NK-92 treated with Interleukin-12 subunit alpha and Interleukin-12 subunit beta, amount 100 ng/mL, for 24 hours (cell line): Measurements from ENCODE around the gene C6orf47.

ENCODE experiments used
- DNase-seq: peaks from one replicate; lab custom pipeline; 2025; lab: John Stamatoyannopoulos, UW

The C6orf47 gene

GRCh38 chr6:31636698-31637596 is 23.6 kb downstream of the C6orf47 start:
- no peak for DNase-seq

DNA sequence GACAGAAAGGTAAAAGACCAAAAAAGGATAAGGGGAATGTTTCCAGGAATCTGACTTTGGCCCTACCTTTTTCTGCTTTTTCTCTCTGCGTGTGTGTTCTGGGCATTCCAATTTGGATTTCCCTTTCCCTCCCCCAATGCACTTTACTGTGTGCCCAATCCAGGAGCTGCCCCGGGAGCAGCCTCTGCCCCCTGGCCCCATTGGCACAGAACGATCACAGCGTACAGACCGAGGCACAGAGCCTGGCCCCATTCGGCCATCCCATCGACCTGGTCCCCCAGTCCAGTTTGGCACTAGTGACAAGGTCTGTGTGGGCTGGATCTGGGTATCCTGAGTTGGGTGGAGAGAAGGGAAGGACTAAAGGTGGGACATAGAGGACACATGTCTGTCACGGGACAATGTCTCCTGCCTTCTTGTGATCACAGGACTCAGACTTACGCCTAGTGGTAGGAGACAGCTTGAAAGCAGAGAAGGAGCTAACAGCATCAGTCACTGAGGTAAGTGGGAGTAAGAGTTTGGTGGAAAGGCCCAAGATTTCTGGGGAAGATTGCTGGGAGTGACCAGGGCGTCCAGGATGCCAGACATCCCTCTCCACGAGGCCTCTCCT is 25.5 kb downstream of the C6orf47 start:
- DNase-seq, result no peak

DNA sequence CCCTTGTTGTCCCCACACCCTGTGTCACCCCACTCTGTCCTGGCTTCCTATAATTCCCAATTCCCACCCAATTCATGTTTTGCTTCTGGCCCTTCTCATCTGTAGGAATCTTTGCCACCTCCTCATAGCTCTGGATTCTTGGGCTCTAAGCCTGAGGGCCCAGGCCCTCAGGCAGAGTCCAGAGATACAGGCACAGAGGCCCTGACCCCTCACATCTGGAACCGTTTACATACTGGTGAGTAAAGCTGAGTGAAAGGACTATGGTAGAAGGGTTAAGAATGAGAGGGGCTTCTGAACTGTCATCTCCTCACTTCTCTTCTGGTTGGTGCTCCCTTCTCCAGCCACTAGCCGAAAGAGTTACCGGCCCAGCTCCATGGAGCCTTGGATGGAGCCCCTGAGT is 26.4 kb downstream of the C6orf47 start:
- DNase-seq, result no peak

- DNase-seq, result no peak
Observed at GRCh38 chr6:31633447-31633846, 27.1 kb downstream of the C6orf47 start.

- no peak for DNase-seq
Observed at GRCh38 chr6:31632279-31632946, 28.2 kb downstream of the C6orf47 start.

DNA sequence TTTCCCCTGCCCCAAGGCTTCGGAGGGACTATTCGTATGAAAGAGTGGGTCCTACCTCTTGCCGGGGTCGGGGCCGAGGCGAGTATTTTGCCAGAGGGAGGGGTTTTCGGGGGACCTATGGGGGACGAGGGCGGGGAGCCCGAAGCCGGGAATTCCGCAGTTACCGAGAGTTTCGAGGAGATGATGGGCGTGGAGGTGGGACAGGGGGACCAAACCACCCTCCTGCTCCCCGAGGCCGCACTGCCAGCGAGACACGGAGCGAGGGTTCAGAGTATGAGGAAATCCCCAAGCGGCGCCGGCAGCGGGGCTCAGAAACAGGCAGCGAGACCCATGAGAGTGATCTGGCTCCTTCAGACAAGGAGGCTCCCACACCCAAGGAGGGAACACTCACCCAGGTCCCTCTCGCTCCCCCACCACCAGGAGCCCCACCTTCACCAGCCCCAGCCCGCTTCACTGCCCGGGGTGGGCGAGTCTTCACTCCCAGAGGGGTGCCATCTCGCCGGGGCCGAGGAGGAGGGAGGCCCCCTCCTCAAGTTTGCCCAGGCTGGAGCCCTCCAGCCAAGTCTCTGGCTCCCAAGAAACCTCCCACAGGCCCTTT is 28.8 kb downstream of the C6orf47 start:
- DNase-seq, result no peak

DNA sequence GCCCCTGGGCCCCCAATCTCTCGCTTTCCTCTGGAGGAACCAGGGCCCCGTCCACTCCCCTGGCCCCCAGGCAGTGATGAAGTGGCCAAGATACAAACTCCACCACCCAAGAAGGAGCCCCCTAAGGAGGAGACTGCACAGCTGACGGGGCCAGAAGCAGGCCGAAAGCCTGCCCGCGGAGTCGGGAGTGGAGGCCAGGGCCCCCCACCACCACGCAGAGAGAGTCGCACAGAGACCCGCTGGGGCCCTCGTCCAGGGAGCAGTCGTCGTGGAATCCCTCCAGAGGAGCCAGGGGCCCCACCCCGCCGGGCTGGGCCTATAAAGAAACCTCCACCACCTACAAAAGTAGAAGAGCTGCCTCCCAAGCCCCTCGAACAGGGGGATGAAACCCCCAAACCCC is 29.4 kb downstream of the C6orf47 start:
- no peak for DNase-seq

DNA sequence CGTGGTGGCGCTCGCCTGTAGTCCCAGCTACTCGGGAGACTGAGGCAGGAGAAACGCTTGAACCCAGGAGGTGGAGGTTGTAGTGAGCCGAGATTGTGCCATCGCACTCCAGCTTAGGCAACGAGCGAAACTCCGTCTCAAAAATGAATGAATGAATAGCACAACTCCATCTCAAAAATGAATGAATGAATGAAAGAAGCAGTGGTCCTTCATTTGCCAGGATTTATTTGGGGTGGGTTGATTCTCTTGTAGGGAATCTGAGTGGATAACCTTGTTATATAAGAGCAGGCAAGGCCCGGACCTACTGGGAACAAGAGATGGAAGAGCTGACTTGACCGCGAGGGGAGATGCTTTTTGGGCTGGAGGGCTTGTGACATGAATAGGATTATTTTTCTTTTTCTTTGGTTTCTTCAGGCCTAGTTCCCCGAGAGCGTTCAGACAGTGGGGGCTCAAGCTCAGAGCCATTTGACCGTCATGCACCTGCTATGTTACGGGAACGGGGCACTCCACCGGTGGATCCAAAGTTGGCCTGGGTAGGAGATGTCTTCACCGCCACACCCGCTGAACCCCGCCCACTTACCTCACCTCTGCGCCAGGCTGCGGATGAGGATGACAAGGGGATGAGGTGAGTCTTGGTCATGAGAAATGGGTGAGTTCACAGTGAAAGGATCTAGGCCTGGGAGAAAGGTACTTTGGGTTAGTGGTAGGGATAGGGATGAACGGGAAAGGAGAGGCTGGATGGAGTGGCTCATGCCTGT is 30.2 kb downstream of the C6orf47 start:
- DNase-seq, result no peak

DNA sequence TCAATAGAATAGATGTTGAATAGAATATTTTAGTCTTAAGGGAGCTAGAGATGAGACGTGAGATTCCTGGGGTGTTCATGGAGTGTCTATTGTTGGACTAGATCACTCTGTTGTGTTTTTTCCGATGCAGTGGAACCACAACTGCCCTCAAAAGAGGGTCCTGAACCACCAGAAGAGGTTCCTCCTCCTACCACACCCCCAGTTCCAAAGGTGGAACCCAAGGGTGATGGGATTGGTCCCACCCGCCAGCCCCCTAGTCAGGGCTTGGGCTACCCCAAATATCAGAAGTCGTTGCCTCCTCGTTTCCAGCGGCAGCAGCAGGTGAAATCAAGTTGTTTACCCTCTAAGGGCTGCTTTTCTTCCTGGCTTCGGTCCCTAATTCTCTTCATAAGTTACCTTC is 31.6 kb downstream of the C6orf47 start:
- no peak for DNase-seq

DNA sequence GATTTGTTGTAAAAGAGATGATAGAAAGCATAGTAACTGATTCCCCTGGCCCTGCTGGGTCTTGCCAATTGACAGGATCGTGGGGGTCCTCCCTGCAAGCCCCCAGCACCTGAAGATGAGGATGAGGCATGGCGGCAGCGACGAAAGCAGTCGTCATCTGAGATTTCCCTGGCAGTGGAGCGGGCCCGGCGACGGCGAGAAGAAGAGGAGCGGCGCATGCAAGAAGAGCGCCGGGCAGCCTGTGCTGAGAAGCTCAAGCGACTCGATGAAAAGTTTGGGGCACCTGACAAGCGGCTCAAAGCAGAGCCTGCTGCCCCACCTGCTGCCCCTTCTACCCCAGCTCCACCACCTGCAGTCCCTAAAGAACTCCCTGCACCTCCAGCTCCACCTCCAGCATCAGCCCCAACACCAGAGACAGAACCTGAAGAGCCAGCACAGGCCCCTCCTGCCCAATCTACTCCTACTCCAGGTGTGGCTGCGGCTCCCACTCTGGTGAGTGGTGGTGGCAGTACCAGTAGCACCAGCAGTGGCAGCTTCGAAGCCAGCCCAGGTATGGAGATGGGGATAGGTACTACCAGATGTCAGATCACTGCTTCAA is 32.8 kb downstream of the C6orf47 start:
- DNase-seq, result no peak

DNA sequence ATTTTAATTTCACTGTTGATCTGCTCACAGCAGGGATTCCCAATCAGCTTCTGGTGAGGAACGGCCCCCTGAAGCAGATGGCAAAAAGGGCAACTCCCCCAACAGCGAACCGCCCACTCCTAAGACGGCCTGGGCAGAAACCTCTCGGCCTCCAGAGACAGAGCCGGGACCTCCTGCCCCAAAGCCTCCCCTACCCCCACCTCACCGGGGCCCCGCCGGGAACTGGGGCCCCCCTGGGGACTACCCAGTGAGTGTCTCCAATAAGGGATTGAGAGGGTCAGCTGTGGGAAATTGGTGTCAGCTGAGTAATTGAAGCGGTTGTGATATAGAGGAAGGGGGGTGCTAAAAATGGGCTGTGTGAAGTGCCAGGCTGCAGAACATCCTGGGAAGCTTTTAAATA is 33.6 kb downstream of the C6orf47 start:
- DNase-seq, result no peak

DNA sequence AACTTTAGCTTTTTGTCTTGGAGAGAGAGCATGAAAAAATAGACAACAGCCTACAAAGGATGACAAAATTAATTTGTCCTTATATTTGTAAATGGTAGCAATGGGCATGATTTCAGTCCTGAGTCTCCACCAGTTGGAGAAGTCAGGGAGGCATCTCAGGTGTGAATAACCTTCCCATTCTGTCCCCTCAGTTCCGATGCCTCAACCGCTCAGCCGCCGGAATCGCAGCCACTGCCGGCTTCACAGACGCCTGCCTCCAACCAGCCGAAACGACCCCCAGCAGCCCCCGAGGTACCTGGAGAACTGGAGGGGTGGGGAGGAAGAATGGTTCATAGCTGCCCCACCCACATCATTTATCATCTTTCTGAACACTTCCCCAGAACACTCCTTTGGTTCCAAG is 36.5 kb downstream of the C6orf47 start:
- no peak for DNase-seq

DNA sequence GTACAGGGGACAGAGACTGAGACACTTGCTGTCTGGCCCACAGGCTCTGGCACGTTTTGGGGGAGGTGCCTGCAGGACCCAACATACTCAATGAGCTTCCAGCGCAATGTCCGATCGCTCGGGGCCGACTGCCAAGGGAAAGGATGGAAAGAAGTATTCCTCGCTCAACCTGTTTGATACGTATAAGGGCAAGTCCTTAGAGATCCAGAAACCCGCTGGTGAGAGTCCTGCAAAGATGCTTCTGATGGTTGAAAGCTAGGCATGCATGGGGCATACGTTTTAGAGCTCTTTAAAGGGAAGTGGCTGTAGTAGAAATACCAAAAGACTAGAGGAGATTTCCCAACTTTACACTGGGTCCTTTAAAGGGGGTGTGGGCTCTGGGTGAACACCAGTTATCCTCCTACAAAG is 37.9 kb downstream of the C6orf47 start:
- no peak for DNase-seq

DNA sequence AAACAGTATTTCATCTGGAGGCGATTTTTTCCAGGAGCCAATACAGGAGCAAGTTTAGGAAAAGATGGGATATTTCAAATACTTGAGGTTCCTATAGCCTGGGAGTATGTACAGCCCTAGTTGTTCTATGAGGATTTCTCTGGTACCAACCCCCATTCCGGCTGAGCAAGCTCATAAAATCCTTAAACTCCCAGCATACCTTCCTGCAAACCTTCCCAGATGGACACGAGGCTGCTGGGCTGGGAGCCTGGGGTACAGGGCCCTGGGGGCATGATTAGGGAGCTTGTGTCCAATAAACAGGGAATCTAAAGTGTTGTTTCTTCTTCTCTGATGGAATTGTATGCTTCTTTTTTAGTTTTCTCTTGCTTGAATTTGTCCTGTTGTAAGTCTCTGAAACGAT is 38.6 kb downstream of the C6orf47 start:
- DNase-seq, result no peak

DNA sequence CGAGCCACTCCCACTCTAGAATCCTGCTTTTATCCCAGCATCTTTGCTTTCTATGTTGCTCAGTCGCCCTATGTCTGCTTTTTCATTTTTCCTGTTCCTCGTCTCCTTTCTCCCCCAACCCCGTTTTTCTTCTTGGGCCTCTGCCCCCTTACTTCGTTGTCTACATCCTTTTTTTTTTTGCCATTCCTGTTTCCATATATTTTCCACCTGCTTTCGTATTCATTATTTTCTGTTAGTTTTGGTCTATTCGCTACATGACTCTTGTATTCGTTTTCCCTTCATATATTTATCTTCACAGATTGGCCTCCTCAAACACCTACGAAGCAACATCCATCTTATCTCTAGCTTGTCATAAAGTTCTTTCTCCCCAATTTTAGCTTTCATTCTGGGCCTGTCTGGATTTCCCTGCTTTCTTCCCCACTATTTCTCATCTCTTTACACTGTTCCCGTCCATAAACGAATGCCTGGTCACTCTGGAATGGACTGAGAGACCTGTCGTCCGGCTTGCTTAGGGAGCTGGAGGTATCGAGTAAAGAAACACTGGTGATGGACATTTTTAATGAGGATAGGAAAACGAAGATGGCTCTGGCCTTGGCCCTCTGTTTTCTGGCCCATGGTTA is 39.1 kb downstream of the C6orf47 start:
- DNase-seq, result no peak

DNA sequence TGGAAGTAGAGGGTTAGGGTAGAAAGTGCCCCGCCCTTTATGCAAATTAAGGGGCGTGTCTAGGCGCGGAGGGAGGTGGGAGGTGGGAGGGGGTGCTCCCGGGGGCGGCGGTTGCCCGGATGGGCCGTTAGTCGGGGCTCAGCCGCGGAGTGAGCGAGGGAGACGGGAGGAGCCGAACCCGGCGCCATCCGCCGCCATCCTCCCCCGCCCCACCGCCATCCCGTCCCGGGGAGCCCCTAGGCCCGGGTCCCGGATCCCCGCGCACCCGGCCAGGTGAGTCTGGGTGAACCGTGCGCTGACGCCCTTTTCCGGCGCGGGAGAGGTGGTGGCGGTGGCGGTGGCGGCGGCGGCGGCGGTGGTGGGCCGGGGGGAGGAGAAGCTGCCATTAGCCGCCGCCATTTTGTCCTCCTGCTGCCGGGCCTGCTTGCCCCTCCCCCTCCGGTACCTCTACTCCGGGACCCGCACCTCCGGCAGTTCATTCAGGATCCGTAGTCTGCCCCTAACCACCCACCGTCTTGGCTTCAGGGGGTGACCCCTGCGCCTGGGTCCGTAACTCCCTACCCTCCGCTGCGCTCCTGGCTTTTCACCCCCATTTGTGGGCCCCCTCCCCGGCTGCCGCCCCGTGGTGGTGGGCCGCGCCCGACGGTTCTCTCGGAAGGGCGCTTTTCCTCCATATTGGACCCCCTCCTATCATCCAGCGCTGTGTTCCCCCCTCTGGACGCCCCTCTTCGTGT is 39.8 kb downstream of the C6orf47 start, which contains the start of gene PRRC2A:
Gene PRRC2A (plus strand): TSS at position 130 of the 734 bp plus-strand sequence. CDS start 2,075 bp downstream, outside the sequence.
- peak; percentile 100 for DNase-seq

GRCh38 chr6:31619805-31620585 is 40.6 kb downstream of the C6orf47 start:
- DNase-seq, result peak; percentile 100

- no peak for DNase-seq
Observed at GRCh38 chr6:31617010-31617409, 43.6 kb downstream of the C6orf47 start.

GRCh38 chr6:31615748-31616147 is 44.8 kb downstream of the C6orf47 start:
- DNase-seq, result no peak
